SU-DHL-6 (cell line): ENCODE data around the gene PPP2R2C.
A peak's percentile ranks its signal among the peaks of the same experiment; 100 is the strongest.

ENCODE experiments used
- H2AFZ ChIP-seq: fragments of 200-600 bp; sonication (generic); 2 replicates; pipeline ENCODE4 v1.6.1; 2014; ENCODE audit warnings: low read depth, mild to moderate bottlenecking, moderate library complexity, mixed read lengths, antibody characterized with exemption, low read length; ENCODE audit not compliant: severe bottlenecking
- H3F3A ChIP-seq: fragments of 200-600 bp; shearing (Covaris generic); 2 replicates; pipeline ENCODE4 v1.6.0; 2016; ENCODE audit warnings: antibody characterized with exemption, mild to moderate bottlenecking; ENCODE audit not compliant: insufficient read depth
- H3K27ac ChIP-seq: fragments of 200-600 bp; sonication (generic); 2 replicates; pipeline ENCODE4 v1.5.1; 2016; ENCODE audit warnings: low read depth, mild to moderate bottlenecking, low read length, moderate library complexity, mixed read lengths
- H3K27me3 ChIP-seq: fragments of 200-600 bp; sonication (generic), shearing (Covaris generic); 2 replicates; pipeline ENCODE4 v1.6.0; 2014; ENCODE audit warnings: mild to moderate bottlenecking, low read length
- H3K36me3 ChIP-seq: fragments of 200-600 bp; sonication (generic); 2 replicates; pipeline ENCODE4 v1.6.1; 2014; ENCODE audit warnings: mild to moderate bottlenecking, low read length, mixed read lengths
- H3K4me2 ChIP-seq: fragments of 300-600, 200-600 bp; shearing (Covaris generic), sonication (generic); 2 replicates; pipeline ENCODE4 v1.6.0; 2014; ENCODE audit warnings: low read length, low read depth, mild to moderate bottlenecking; ENCODE audit not compliant: poor library complexity, severe bottlenecking
- H3K4me3 ChIP-seq: fragments of 200-600 bp; sonication (generic); 2 replicates; pipeline ENCODE4 v1.5.1; 2014; ENCODE audit warnings: antibody characterized with exemption, low read length, mild to moderate bottlenecking, mixed read lengths; ENCODE audit not compliant: insufficient read depth, poor library complexity, severe bottlenecking
- H3K79me2 ChIP-seq: fragments of 200-600 bp; sonication (generic); 2 replicates; pipeline ENCODE4 v1.6.1; 2014; ENCODE audit warnings: mild to moderate bottlenecking, low read length, moderate library complexity; ENCODE audit not compliant: insufficient read depth
- H3K9ac ChIP-seq: fragments of 200-600 bp; sonication (generic); 2 replicates; pipeline ENCODE4 v1.7.0; 2014; ENCODE audit warnings: mild to moderate bottlenecking, low read length
- H3K9me2 ChIP-seq: fragments of 200-600 bp; sonication (generic); replicated peaks from 2 replicates; pipeline ENCODE4 v1.6.1; 2014; ENCODE audit warnings: low read length; ENCODE audit not compliant: insufficient read depth
- H3K9me3 ChIP-seq: fragments of 200-600 bp; sonication (generic); 2 replicates; pipeline ENCODE4 v1.6.1; 2014; ENCODE audit warnings: low read length, mixed read lengths; ENCODE audit not compliant: insufficient read depth
- H4K20me1 ChIP-seq: fragments of 200-600 bp; sonication (generic); 2 replicates; pipeline ENCODE4 v1.6.1; 2014; ENCODE audit warnings: low read depth, mild to moderate bottlenecking, antibody characterized with exemption, low read length, moderate library complexity, mixed read lengths
- EZH2phosphoT487 ChIP-seq: fragments of 200-600 bp; sonication (generic), shearing (Covaris generic); conservative IDR thresholded peaks from 2 replicates; pipeline ENCODE4 v1.6.1; 2018; ENCODE audit warnings: mild to moderate bottlenecking, antibody characterized with exemption, low read length, moderate library complexity, mixed read lengths
- TF ChIP-seq, protein P1 (sequence below): fragments of 200-600 bp; sonication (generic); IDR thresholded peaks from one replicate; pipeline ENCODE4 v1.5.1; 2017; ENCODE audit warnings: antibody characterized with exemption, mild to moderate bottlenecking, low read length, moderate library complexity; ENCODE audit not compliant: insufficient read depth, poor library complexity, severe bottlenecking

PPP2R2C gene

DNA sequence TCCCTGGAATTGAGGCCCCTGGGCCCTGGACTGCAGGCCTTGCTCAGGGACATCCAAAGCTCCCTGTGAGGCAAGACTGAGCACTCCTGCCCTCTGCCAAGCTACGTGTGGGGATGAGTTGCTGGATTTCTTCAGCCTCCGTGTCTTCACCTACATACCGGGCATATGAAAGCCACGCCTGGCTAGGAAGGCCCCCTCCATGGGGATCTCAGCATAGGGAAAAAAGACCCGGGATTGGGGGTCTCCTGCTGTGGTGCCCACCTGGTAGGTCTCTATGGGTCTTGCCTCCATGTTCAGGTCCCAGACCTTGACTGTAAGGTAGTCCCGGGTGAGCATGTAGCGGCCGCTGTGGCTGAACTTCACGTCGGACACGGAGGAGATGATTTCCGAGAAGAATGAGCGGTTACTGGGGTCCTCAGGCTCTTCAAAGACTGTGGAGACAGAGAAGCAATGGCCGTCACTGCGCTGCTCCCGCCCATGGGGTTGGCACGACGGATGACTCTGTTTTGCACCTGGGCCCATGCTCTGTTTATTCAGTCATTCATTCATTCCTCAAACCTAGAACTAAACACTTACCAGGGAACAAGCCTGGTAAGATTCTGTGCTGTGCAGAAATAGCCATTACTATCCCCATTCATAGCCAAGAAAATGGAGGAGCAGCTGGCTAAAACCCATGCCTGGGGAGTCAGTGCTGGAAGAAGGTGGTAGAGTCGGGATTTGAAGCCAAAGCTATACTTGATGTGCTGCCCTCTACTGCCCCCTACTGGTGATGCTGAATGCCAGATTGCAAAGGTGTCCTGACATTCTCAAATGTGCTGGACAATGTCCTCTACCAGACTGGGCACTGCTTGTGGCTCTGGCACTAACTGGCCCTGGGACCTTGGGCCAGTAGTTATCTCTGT is 138.9 kb downstream of the PPP2R2C start:
- H3K27me3 ChIP-seq, result no peaks in the 10 kb centered on the region
- no peak overlapping the region for H3K4me2 ChIP-seq

GRCh38 chr4:6332669-6333050 is 139.8 kb downstream of the PPP2R2C start:
- Histone ChIP-seq H3K4me3 (no peak overlapping the region), H3F3A (no peaks in the 10 kb centered on the region), H3K27me3 (no peaks in the 10 kb centered on the region), H3K4me2 (no peak overlapping the region), H2AFZ (no peak overlapping the region), H3K36me3 (no peaks in the 10 kb centered on the region), H3K9ac (no peak overlapping the region), H3K9me2 (no peaks in the 10 kb centered on the region), H4K20me1 (no peaks in the 10 kb centered on the region), H3K27ac (no peak overlapping the region), H3K79me2 (no peaks in the 10 kb centered on the region), H3K9me3 (no peaks in the 10 kb centered on the region)
- no peak for TF ChIP-seq EZH2phosphoT487
- TF ChIP-seq, protein P1, sequence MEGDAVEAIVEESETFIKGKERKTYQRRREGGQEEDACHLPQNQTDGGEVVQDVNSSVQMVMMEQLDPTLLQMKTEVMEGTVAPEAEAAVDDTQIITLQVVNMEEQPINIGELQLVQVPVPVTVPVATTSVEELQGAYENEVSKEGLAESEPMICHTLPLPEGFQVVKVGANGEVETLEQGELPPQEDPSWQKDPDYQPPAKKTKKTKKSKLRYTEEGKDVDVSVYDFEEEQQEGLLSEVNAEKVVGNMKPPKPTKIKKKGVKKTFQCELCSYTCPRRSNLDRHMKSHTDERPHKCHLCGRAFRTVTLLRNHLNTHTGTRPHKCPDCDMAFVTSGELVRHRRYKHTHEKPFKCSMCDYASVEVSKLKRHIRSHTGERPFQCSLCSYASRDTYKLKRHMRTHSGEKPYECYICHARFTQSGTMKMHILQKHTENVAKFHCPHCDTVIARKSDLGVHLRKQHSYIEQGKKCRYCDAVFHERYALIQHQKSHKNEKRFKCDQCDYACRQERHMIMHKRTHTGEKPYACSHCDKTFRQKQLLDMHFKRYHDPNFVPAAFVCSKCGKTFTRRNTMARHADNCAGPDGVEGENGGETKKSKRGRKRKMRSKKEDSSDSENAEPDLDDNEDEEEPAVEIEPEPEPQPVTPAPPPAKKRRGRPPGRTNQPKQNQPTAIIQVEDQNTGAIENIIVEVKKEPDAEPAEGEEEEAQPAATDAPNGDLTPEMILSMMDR, result no peak

More for the DNA sequence above, 138.9 kb downstream of the PPP2R2C start:
- Histone ChIP-seq H3K27ac (no peak overlapping the region), H3K4me3 (no peak overlapping the region), H4K20me1 (no peaks in the 10 kb centered on the region), H3K9me3 (no peaks in the 10 kb centered on the region), H2AFZ (no peak overlapping the region), H3K9ac (no peak overlapping the region), H3F3A (no peaks in the 10 kb centered on the region), H3K79me2 (no peaks in the 10 kb centered on the region), H3K9me2 (no peaks in the 10 kb centered on the region), H3K36me3 (no peaks in the 10 kb centered on the region)
- TF ChIP-seq, protein P1, result peak; percentile 63
- TF ChIP-seq EZH2phosphoT487, result no peak

- Histone ChIP-seq H4K20me1 (no peaks in the 10 kb centered on the region), H2AFZ (no peak overlapping the region), H3K27ac (no peak overlapping the region), H3K9me2 (no peaks in the 10 kb centered on the region), H3K36me3 (no peaks in the 10 kb centered on the region), H3K9ac (no peak overlapping the region), H3K4me3 (no peak overlapping the region), H3K9me3 (no peaks in the 10 kb centered on the region), H3K79me2 (no peaks in the 10 kb centered on the region), H3K4me2 (no peak overlapping the region), H3K27me3 (no peaks in the 10 kb centered on the region), H3F3A (no peaks in the 10 kb centered on the region)
- no peak for TF ChIP-seq EZH2phosphoT487
- TF ChIP-seq, protein P1, result peak; percentile 70
Observed at GRCh38 chr4:6332042-6332668, 140.3 kb downstream of the PPP2R2C start.
